K562 (cell line): ENCODE data around the gene MAP3K7. TPM values are rescaled to one million over a fixed set of nuclear protein-coding genes. Genes with fewer than 3 reads are reported as not detected.

Source experiments
- ARID1B ChIP-seq: fragments of 450-650 bp; IDR thresholded peaks from 2 replicates; pipeline ENCODE4 v1.6.1; 2016; ENCODE audit warnings: antibody characterized with exemption, mild to moderate bottlenecking, inconsistent platforms
- COPS2 ChIP-seq: fragments of 450-650 bp; conservative IDR thresholded peaks from 2 replicates; pipeline ENCODE4 v1.6.1; 2016; ENCODE audit warnings: mild to moderate bottlenecking, moderate library complexity
- E2F4 ChIP-seq: sonication (generic); formaldehyde crosslinking; IDR thresholded peaks from 2 replicates; pipeline ENCODE4 v1.8.0; 2022; ENCODE audit warnings: mild to moderate bottlenecking, low read depth, missing genetic modification reagents
- EP400 ChIP-seq: fragments of 450-650 bp; IDR thresholded peaks from 2 replicates; pipeline ENCODE4 v1.6.1; 2017; ENCODE audit warnings: antibody characterized with exemption, mild to moderate bottlenecking, moderate library complexity
- GATAD2B ChIP-seq: fragments of 450-650 bp; IDR thresholded peaks from 2 replicates; pipeline ENCODE4 v1.6.1; 2017; ENCODE audit warnings: mild to moderate bottlenecking, borderline replicate concordance
- HMG20B ChIP-seq: fragments of 250-450 bp; sonication (Bioruptor Pico); IDR thresholded peaks from 2 replicates; pipeline ENCODE4 v1.5.0; 2021; ENCODE audit warnings: mild to moderate bottlenecking
- MECOM ChIP-seq: fragments of 250-450 bp; sonication (Bioruptor Pico); IDR thresholded peaks from 2 replicates; pipeline ENCODE4 v1.8.0; 2022; ENCODE audit warnings: inconsistent platforms
- MED1 ChIP-seq: sonication (generic); formaldehyde crosslinking; IDR thresholded peaks from 2 replicates; pipeline ENCODE4 v1.8.1; 2023; ENCODE audit warnings: missing genetic modification reagents, borderline replicate concordance
- MIER1 ChIP-seq: fragments of 450-650 bp; IDR thresholded peaks from 2 replicates; pipeline ENCODE4 v1.6.1; 2016; ENCODE audit warnings: antibody characterized with exemption, mild to moderate bottlenecking, low read depth
- MTA3 ChIP-seq: fragments of 450-650 bp; formaldehyde crosslinking; IDR thresholded peaks from 2 replicates; pipeline ENCODE4 v1.6.1; 2017; ENCODE audit warnings: mild to moderate bottlenecking, borderline replicate concordance
- NCOA4 ChIP-seq: fragments of 450-650 bp; IDR thresholded peaks from 2 replicates; pipeline ENCODE4 v1.6.1; 2018; ENCODE audit warnings: mild to moderate bottlenecking; ENCODE audit not compliant: partially characterized antibody
- NFATC3 ChIP-seq: fragments of 450-650 bp; IDR thresholded peaks from 2 replicates; pipeline ENCODE4 v1.6.1; 2017; ENCODE audit warnings: mild to moderate bottlenecking
- NR4A1 ChIP-seq, 2 experiments: fragments of 250-450 bp in 1 of 2; fragments of 450-650 bp in 1 of 2; sonication (Bioruptor Pico) in 1 of 2; IDR thresholded peaks; 2 replicates each; pipeline versions ENCODE4 v1.4.0 to v1.6.1; 2016 to 2020; ENCODE audit warnings: mild to moderate bottlenecking in 2 of 2, missing compliant biosample characterization in 1 of 2, missing genetic modification characterization in 1 of 2, moderate library complexity in 1 of 2
- SMARCA5 ChIP-seq: fragments of 450-650 bp; IDR thresholded peaks from 2 replicates; pipeline ENCODE4 v1.6.1; 2016
- TCF7L2 ChIP-seq: fragments of 150-350 bp; IDR thresholded peaks from 2 replicates; pipeline ENCODE4 v1.6.1; 2016; ENCODE audit warnings: low read depth, mild to moderate bottlenecking, low read length, moderate library complexity
- TRIM28 ChIP-seq: fragments of 450-650 bp; IDR thresholded peaks from 2 replicates; pipeline ENCODE4 v1.6.1; 2017
- ZNF146 ChIP-seq: IDR thresholded peaks from one replicate; pipeline ENCODE4 v1.6.1; 2018; ENCODE audit warnings: missing compliant biosample characterization; ENCODE audit not compliant: unreplicated experiment
- ZNF23 ChIP-seq: fragments of 250-450 bp; sonication (Bioruptor Pico); IDR thresholded peaks from 2 replicates; pipeline ENCODE4 v1.4.0; 2020; ENCODE audit warnings: mild to moderate bottlenecking
- ZNF445 ChIP-seq: fragments of 250-450 bp; sonication (Bioruptor Pico); IDR thresholded peaks from 2 replicates; pipeline ENCODE4 v1.4.0; 2020; ENCODE audit warnings: low read depth, mild to moderate bottlenecking, moderate library complexity
- polyA plus RNA-seq, 8 experiments: library from polyadenylated mRNA; depleted of rRNA in 4 of 8; stranded (reverse) in 5 of 8; unstranded in 3 of 8; fragments of >200 nt; fragmentation: Nextera tagmentation in 2 of 8; fragmentation: Illumina TruSeq in 1 of 8; extraction: Ambion mirVana in 2 of 8; extraction: Trizol in 1 of 8; gene quantifications; 2 replicates each; pipeline versions ENCODE4 v1.2.1 to v1.2.3, GENCODE V29; 2011 to 2014; ENCODE audit warnings: inconsistent platforms in 1 of 8, missing spikeins in 1 of 8
- total RNA-seq, 7 experiments: library from RNA; depleted of rRNA in 6 of 7; stranded (reverse); fragments of >200 nt in 6 of 7; fragmentation: Illumina TruSeq in 2 of 7; extraction: Trizol in 2 of 7; gene quantifications; 2 replicates each; pipeline versions ENCODE4 v1.2.1 to v1.2.3, GENCODE V29; 2011 to 2021; ENCODE audit warnings: low replicate concordance in 1 of 7
- TF ChIP-seq, protein P1 (sequence below), 2 experiments: fragments of 450-650 bp; conservative IDR thresholded peaks; 2 replicates each; pipeline ENCODE4 v1.6.1; 2017; ENCODE audit warnings: mild to moderate bottlenecking in 2 of 2, moderate library complexity in 2 of 2
- TF ChIP-seq, protein P2 (sequence below): fragments of 450-650 bp; IDR thresholded peaks from 2 replicates; pipeline ENCODE4 v1.6.1; 2016
- TF ChIP-seq, protein P3 (sequence below), 3 experiments: IDR thresholded peaks in 2 of 3; conservative IDR thresholded peaks in 1 of 3; 2 replicates each; pipeline ENCODE4 v1.5.1; 2011 to 2012; ENCODE audit warnings: low read length in 3 of 3, mild to moderate bottlenecking in 3 of 3, control low read depth in 2 of 3, improper control_type of control experiment in 1 of 3, inconsistent platforms in 1 of 3, low read depth in 1 of 3, mixed read lengths in 1 of 3, moderate library complexity in 1 of 3; ENCODE audit not compliant: insufficient read depth in 2 of 3

The MAP3K7 gene
- total and polyA plus RNA-seq, 9 of the 15 experiments (the other 6 are each of a cell fraction or from before 2014, with no cell fraction given), result 13.4 to 60.9 (median 34.8) TPM

- TF ChIP-seq, protein P1, sequence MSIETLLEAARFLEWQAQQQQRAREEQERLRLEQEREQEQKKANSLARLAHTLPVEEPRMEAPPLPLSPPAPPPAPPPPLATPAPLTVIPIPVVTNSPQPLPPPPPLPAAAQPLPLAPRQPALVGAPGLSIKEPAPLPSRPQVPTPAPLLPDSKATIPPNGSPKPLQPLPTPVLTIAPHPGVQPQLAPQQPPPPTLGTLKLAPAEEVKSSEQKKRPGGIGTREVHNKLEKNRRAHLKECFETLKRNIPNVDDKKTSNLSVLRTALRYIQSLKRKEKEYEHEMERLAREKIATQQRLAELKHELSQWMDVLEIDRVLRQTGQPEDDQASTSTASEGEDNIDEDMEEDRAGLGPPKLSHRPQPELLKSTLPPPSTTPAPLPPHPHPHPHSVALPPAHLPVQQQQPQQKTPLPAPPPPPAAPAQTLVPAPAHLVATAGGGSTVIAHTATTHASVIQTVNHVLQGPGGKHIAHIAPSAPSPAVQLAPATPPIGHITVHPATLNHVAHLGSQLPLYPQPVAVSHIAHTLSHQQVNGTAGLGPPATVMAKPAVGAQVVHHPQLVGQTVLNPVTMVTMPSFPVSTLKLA (conservative IDR thresholded peaks at IDR 0.05), result peak; percentile 64 to 85; a peak in 3 of 4 replicates
- TF ChIP-seq, protein P2, sequence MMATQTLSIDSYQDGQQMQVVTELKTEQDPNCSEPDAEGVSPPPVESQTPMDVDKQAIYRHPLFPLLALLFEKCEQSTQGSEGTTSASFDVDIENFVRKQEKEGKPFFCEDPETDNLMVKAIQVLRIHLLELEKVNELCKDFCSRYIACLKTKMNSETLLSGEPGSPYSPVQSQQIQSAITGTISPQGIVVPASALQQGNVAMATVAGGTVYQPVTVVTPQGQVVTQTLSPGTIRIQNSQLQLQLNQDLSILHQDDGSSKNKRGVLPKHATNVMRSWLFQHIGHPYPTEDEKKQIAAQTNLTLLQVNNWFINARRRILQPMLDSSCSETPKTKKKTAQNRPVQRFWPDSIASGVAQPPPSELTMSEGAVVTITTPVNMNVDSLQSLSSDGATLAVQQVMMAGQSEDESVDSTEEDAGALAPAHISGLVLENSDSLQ, result peak; percentile 57
- TF ChIP-seq ARID1B (no peak; the same call in 1 of the 2 replicates), MTA3 (0 out of 2 replicates have a peak, but pooled peaks have one; percentile 32), E2F4 (peak; percentile 97), GATAD2B (no peak; the same call in 1 of the 2 replicates), HMG20B (CRISPR knock-in tag) (no peak), TRIM28 (no peak), NCOA4 (no peak), COPS2 (no peak), EP400 (peak; percentile 83), NFATC3 (no peak), NR4A1 (CRISPR knock-in tag; IDR thresholded peaks at IDR 0.05) (no peak), NR4A1 (tag; IDR thresholded peaks at IDR 0.05) (no peak), ZNF445 (no peak), ZNF23 (no peak), MECOM (CRISPR knock-in tag) (no peak), ZNF146 (CRISPR knock-in tag) (no peak), MED1 (CRISPR knock-in tag) (no peak), SMARCA5 (no peak), TCF7L2 (peak; percentile 71; the same call in 1 of the 2 replicates), MIER1 (no peak)
- TF ChIP-seq, protein P3, sequence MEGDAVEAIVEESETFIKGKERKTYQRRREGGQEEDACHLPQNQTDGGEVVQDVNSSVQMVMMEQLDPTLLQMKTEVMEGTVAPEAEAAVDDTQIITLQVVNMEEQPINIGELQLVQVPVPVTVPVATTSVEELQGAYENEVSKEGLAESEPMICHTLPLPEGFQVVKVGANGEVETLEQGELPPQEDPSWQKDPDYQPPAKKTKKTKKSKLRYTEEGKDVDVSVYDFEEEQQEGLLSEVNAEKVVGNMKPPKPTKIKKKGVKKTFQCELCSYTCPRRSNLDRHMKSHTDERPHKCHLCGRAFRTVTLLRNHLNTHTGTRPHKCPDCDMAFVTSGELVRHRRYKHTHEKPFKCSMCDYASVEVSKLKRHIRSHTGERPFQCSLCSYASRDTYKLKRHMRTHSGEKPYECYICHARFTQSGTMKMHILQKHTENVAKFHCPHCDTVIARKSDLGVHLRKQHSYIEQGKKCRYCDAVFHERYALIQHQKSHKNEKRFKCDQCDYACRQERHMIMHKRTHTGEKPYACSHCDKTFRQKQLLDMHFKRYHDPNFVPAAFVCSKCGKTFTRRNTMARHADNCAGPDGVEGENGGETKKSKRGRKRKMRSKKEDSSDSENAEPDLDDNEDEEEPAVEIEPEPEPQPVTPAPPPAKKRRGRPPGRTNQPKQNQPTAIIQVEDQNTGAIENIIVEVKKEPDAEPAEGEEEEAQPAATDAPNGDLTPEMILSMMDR (IDR thresholded peaks at IDR 0.05 in 2 of 3, conservative IDR thresholded peaks at IDR 0.05 in 1 of 3; ENCODE audit: insufficient read depth in 2 of 3, low read depth in 1 of 3, low read length in 3 of 3), result peak in 1 of 3 experiments; percentile 1; a peak in 1 of 6 replicates
These were observed at the start of gene MAP3K7 (continued) for GRCh38 chr6:90586836-90587638.
